HEK293 (cell line): Measurements from ENCODE around the gene NRP1.

Experiments used
- CTCF ChIA-PET: fragments of 350-600 bp; formaldehyde crosslinking; extraction: SDS; loops from one replicate; lab custom pipeline; 2021; ENCODE audit warnings: antibody characterized with exemption; lab: Yijun Ruan, JAX
- POLR2A ChIA-PET: fragments of 300-600 bp; formaldehyde crosslinking; extraction: SDS; loops from one replicate; lab custom pipeline; 2020; ENCODE audit warnings: antibody characterized with exemption, inconsistent platforms; lab: Yijun Ruan, JAX
- H3K27ac ChIP-seq: fragments of 200-500 bp; sonication (Bioruptor generic); 2 replicates; pipeline ENCODE4 v1.5.1; 2014; ENCODE audit warnings: low read depth, low read length, control low read depth, inconsistent platforms; ENCODE audit errors: extremely low read depth
- H3K36me3 ChIP-seq, 2 experiments: fragments of 200-500 bp in 1 of 2; sonication (Bioruptor generic) in 1 of 2; 1 replicate in 1 of 2; 2 replicates in 1 of 2; pipeline ENCODE4 v1.5.1; 2014 to 2017; ENCODE audit warnings: inconsistent platforms in 2 of 2, low read length in 2 of 2; ENCODE audit not compliant: control insufficient read depth in 2 of 2, insufficient read depth in 1 of 2
- H3K4me1 ChIP-seq: fragments of 200-500 bp; sonication (Bioruptor generic); 2 replicates; pipeline ENCODE4 v1.5.1; 2014; ENCODE audit warnings: mild to moderate bottlenecking, low read length, inconsistent platforms; ENCODE audit not compliant: control insufficient read depth, insufficient read depth
- H3K4me3 ChIP-seq: 2 replicates; pipeline ENCODE4 v1.5.1; 2011; ENCODE audit warnings: low read depth, mild to moderate bottlenecking, control low read depth, low read length, moderate library complexity
- H3K9me3 ChIP-seq: fragments of 200-500 bp; sonication (Bioruptor generic); 2 replicates; pipeline ENCODE4 v1.5.1; 2014; ENCODE audit warnings: low read depth, low read length, inconsistent platforms; ENCODE audit not compliant: control insufficient read depth, insufficient read depth
- ATF2 ChIP-seq: fragments of 450-650 bp; formaldehyde crosslinking; IDR thresholded peaks from 2 replicates; pipeline ENCODE4 v1.5.1; 2016; ENCODE audit warnings: missing biosample characterization, missing genetic modification characterization, low read depth
- BCL11A ChIP-seq: fragments of 450-650 bp; formaldehyde crosslinking; IDR thresholded peaks from 2 replicates; pipeline ENCODE4 v1.5.1; 2016; ENCODE audit warnings: low read depth, missing biosample characterization, missing genetic modification characterization
- FEZF1 ChIP-seq: fragments of 450-650 bp; formaldehyde crosslinking; IDR thresholded peaks from 2 replicates; pipeline ENCODE4 v1.5.1; 2016; ENCODE audit warnings: missing biosample characterization, missing genetic modification characterization
- KLF16 ChIP-seq: fragments of 450-650 bp; formaldehyde crosslinking; IDR thresholded peaks from 2 replicates; pipeline ENCODE4 v1.5.1; 2017; ENCODE audit warnings: missing biosample characterization, missing genetic modification characterization
- KLF7 ChIP-seq: fragments of 450-650 bp; formaldehyde crosslinking; IDR thresholded peaks from 2 replicates; pipeline ENCODE4 v1.5.1; 2016; ENCODE audit warnings: missing biosample characterization, missing genetic modification characterization, borderline replicate concordance
- KLF9 ChIP-seq: fragments of 450-650 bp; formaldehyde crosslinking; IDR thresholded peaks from 2 replicates; pipeline ENCODE4 v1.5.1; 2016; ENCODE audit warnings: missing biosample characterization, missing genetic modification characterization, low read depth
- OSR2 ChIP-seq: fragments of 450-650 bp; formaldehyde crosslinking; IDR thresholded peaks from 2 replicates; pipeline ENCODE4 v1.5.1; 2016; ENCODE audit warnings: missing biosample characterization, missing genetic modification characterization
- REPIN1 ChIP-seq: fragments of 450-650 bp; formaldehyde crosslinking; IDR thresholded peaks from 2 replicates; pipeline ENCODE4 v1.5.1; 2017; ENCODE audit warnings: missing biosample characterization, missing genetic modification characterization, low read depth
- YY2 ChIP-seq: fragments of 450-650 bp; formaldehyde crosslinking; IDR thresholded peaks from 2 replicates; pipeline ENCODE4 v1.5.1; 2016; ENCODE audit warnings: missing biosample characterization, missing genetic modification characterization
- ZBTB1 ChIP-seq: fragments of 450-650 bp; formaldehyde crosslinking; IDR thresholded peaks from 2 replicates; pipeline ENCODE4 v1.5.1; 2016; ENCODE audit warnings: missing biosample characterization, missing genetic modification characterization
- ZBTB10 ChIP-seq: fragments of 450-650 bp; formaldehyde crosslinking; IDR thresholded peaks from 2 replicates; pipeline ENCODE4 v1.5.1; 2016; ENCODE audit warnings: missing biosample characterization, missing genetic modification characterization
- ZBTB17 ChIP-seq: fragments of 450-650 bp; formaldehyde crosslinking; IDR thresholded peaks from 2 replicates; pipeline ENCODE4 v1.5.1; 2016; ENCODE audit warnings: missing biosample characterization, missing genetic modification characterization
- ZBTB20 ChIP-seq: fragments of 450-650 bp; formaldehyde crosslinking; IDR thresholded peaks from 2 replicates; pipeline ENCODE4 v1.5.1; 2016; ENCODE audit warnings: missing biosample characterization, missing genetic modification characterization
- ZBTB7A ChIP-seq: fragments of 450-650 bp; formaldehyde crosslinking; IDR thresholded peaks from 2 replicates; pipeline ENCODE4 v1.5.1; 2016; ENCODE audit warnings: low read depth, missing biosample characterization, missing genetic modification characterization
- ZFP41 ChIP-seq: fragments of 450-650 bp; formaldehyde crosslinking; IDR thresholded peaks from 2 replicates; pipeline ENCODE4 v1.5.1; 2016; ENCODE audit warnings: missing biosample characterization, missing genetic modification characterization, borderline replicate concordance
- ZIC2 ChIP-seq: fragments of 450-650 bp; formaldehyde crosslinking; IDR thresholded peaks from 2 replicates; pipeline ENCODE4 v1.5.1; 2016; ENCODE audit warnings: missing biosample characterization, missing genetic modification characterization
- ZNF157 ChIP-seq: fragments of 450-650 bp; formaldehyde crosslinking; IDR thresholded peaks from 2 replicates; pipeline ENCODE4 v1.5.1; 2016; ENCODE audit warnings: missing biosample characterization, missing genetic modification characterization
- ZNF266 ChIP-seq: fragments of 450-650 bp; formaldehyde crosslinking; IDR thresholded peaks from 2 replicates; pipeline ENCODE4 v1.5.1; 2016; ENCODE audit warnings: missing biosample characterization, missing genetic modification characterization, low read depth
- ZNF302 ChIP-seq: fragments of 450-650 bp; formaldehyde crosslinking; IDR thresholded peaks from 2 replicates; pipeline ENCODE4 v1.5.1; 2016; ENCODE audit warnings: missing biosample characterization, missing genetic modification characterization, low read depth
- ZNF488 ChIP-seq: fragments of 450-650 bp; formaldehyde crosslinking; IDR thresholded peaks from 2 replicates; pipeline ENCODE4 v1.5.1; 2016; ENCODE audit warnings: missing biosample characterization, missing genetic modification characterization
- ZNF530 ChIP-seq: fragments of 450-650 bp; formaldehyde crosslinking; IDR thresholded peaks from 2 replicates; pipeline ENCODE4 v1.5.1; 2016; ENCODE audit warnings: low read depth, missing biosample characterization, missing genetic modification characterization
- ZNF555 ChIP-seq: fragments of 450-650 bp; formaldehyde crosslinking; conservative IDR thresholded peaks from 2 replicates; pipeline ENCODE4 v1.5.1; 2017; ENCODE audit warnings: missing biosample characterization, mild to moderate bottlenecking, missing genetic modification characterization, inconsistent platforms
- ZNF600 ChIP-seq: fragments of 450-650 bp; formaldehyde crosslinking; IDR thresholded peaks from 2 replicates; pipeline ENCODE4 v1.5.1; 2016; ENCODE audit warnings: missing biosample characterization, missing genetic modification characterization
- ZNF621 ChIP-seq: fragments of 450-650 bp; formaldehyde crosslinking; IDR thresholded peaks from 2 replicates; pipeline ENCODE4 v1.5.1; 2017; ENCODE audit warnings: missing biosample characterization, missing genetic modification characterization
- ZNF626 ChIP-seq: fragments of 450-650 bp; sonication (Bioruptor Pico); formaldehyde crosslinking; IDR thresholded peaks from 2 replicates; pipeline ENCODE4 v1.5.1; 2018; ENCODE audit warnings: missing biosample characterization, missing genetic modification characterization, inconsistent platforms
- ZNF677 ChIP-seq: fragments of 450-650 bp; IDR thresholded peaks from 2 replicates; pipeline ENCODE4 v1.5.0; 2018; ENCODE audit warnings: missing biosample characterization, mild to moderate bottlenecking, missing genetic modification characterization, moderate library complexity
- ZNF701 ChIP-seq: fragments of 450-650 bp; formaldehyde crosslinking; IDR thresholded peaks from 2 replicates; pipeline ENCODE4 v1.5.1; 2016; ENCODE audit warnings: missing biosample characterization, missing genetic modification characterization
- ZNF747 ChIP-seq: fragments of 450-650 bp; formaldehyde crosslinking; IDR thresholded peaks from 2 replicates; pipeline ENCODE4 v1.5.1; 2016; ENCODE audit warnings: missing biosample characterization, missing genetic modification characterization
- ZSCAN16 ChIP-seq: fragments of 450-650 bp; formaldehyde crosslinking; IDR thresholded peaks from 2 replicates; pipeline ENCODE4 v1.5.1; 2016; ENCODE audit warnings: missing biosample characterization, missing genetic modification characterization
- TF ChIP-seq, protein P1 (sequence below): fragments of 450-650 bp; formaldehyde crosslinking; IDR thresholded peaks from 2 replicates; pipeline ENCODE4 v1.5.1; 2016; ENCODE audit warnings: missing biosample characterization, missing genetic modification characterization
- TF ChIP-seq, protein P2 (sequence below): fragments of 450-650 bp; formaldehyde crosslinking; IDR thresholded peaks from 2 replicates; pipeline ENCODE4 v1.5.1; 2017; ENCODE audit warnings: missing biosample characterization, missing genetic modification characterization

NRP1 gene

DNA sequence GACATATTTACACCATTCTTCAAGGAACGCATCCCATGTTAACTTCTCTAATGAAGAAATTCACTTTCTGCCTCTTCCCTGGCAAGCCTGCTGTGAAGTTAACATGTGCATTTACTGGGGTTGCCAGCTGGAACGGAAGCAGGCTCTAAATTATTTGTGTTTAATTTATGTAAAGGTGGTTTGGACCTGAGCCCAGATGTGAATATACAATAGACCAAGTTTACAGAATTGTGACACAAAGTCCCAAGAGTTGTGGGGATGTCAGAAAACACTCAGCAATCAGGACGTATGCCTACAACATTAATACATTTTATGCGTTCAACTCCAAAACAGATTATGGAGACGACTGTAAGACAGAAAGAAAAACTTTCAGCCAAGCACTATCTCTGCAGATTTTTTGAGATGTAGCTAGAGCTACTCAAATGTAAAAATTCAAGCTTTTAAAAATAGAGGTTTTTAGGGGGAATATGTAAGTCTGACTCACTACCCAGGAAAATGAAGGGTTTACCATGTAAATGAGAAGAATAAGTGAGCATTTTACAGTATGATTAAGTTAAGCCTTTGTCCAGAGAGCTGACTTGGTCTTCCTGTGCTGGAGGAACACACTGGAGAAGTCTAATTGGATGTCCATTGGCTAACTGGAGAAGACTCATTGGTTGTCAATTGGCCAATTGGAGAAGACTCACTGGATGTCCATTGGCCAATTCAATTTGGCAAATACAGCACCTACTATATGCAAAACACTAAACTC, 19.5 kb downstream of the NRP1 start:
- peaks cover 17% of the 10 kb centered on the region for H3K4me1 ChIP-seq
- H3K27ac ChIP-seq: peak overlapping the region; percentile 25; the same call in 1 of the 2 replicates
- POLR2A ChIA-PET: no interaction called here
- no peak overlapping the region for H3K4me3 ChIP-seq
- H3K36me3 ChIP-seq: peaks cover 0 to 7% of the 10 kb centered on the region in 2 experiments; a peak in 1 of 3 replicates
- CTCF ChIA-PET: no interaction called here
- H3K9me3 ChIP-seq: no peaks in the 10 kb centered on the region
- TF ChIP-seq ZNF701 (tag by site-specific recombination): no peak
- no peak for TF ChIP-seq BCL11A (tag by site-specific recombination)
- TF ChIP-seq, protein P1, sequence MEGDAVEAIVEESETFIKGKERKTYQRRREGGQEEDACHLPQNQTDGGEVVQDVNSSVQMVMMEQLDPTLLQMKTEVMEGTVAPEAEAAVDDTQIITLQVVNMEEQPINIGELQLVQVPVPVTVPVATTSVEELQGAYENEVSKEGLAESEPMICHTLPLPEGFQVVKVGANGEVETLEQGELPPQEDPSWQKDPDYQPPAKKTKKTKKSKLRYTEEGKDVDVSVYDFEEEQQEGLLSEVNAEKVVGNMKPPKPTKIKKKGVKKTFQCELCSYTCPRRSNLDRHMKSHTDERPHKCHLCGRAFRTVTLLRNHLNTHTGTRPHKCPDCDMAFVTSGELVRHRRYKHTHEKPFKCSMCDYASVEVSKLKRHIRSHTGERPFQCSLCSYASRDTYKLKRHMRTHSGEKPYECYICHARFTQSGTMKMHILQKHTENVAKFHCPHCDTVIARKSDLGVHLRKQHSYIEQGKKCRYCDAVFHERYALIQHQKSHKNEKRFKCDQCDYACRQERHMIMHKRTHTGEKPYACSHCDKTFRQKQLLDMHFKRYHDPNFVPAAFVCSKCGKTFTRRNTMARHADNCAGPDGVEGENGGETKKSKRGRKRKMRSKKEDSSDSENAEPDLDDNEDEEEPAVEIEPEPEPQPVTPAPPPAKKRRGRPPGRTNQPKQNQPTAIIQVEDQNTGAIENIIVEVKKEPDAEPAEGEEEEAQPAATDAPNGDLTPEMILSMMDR (tag by site-specific recombination): no peak
- TF ChIP-seq ZNF302: no peak
- no peak for TF ChIP-seq ZNF600
- TF ChIP-seq ZNF621 (tag by site-specific recombination): no peak
- no peak for TF ChIP-seq YY2 (tag by site-specific recombination)
- no peak for TF ChIP-seq ZSCAN16 (tag by site-specific recombination)
- TF ChIP-seq KLF9 (tag by site-specific recombination): no peak
- peak; percentile 48 for TF ChIP-seq FEZF1 (tag by site-specific recombination)
- no peak for TF ChIP-seq ZNF266 (tag by site-specific recombination)
- 0 out of 2 replicates have a peak, but pooled peaks have one; percentile 25 for TF ChIP-seq ZBTB20 (tag by site-specific recombination)
- no peak for TF ChIP-seq ATF2 (tag by site-specific recombination)
- TF ChIP-seq REPIN1 (tag by site-specific recombination): no peak
- no peak for TF ChIP-seq ZBTB10
- no peak for TF ChIP-seq ZBTB1 (tag by site-specific recombination)
- TF ChIP-seq ZNF555: no peak
- TF ChIP-seq ZNF488 (tag by site-specific recombination): no peak
- peak; percentile 74 for TF ChIP-seq OSR2 (tag by site-specific recombination)
- TF ChIP-seq ZIC2 (tag by site-specific recombination): 0 out of 2 replicates have a peak, but pooled peaks have one; percentile 14
- TF ChIP-seq ZNF677: no peak
- no peak for TF ChIP-seq ZNF747 (tag by site-specific recombination)
- TF ChIP-seq ZNF530 (tag by site-specific recombination): no peak
- TF ChIP-seq ZNF157 (tag by site-specific recombination): no peak
- no peak for TF ChIP-seq ZNF626 (tag by site-specific recombination)
- no peak for TF ChIP-seq ZBTB7A (tag by site-specific recombination)
- peak; percentile 34; the same call in 1 of the 2 replicates for TF ChIP-seq ZBTB17 (tag by site-specific recombination)
- no peak for TF ChIP-seq KLF7 (tag by site-specific recombination)
- TF ChIP-seq, protein P2, sequence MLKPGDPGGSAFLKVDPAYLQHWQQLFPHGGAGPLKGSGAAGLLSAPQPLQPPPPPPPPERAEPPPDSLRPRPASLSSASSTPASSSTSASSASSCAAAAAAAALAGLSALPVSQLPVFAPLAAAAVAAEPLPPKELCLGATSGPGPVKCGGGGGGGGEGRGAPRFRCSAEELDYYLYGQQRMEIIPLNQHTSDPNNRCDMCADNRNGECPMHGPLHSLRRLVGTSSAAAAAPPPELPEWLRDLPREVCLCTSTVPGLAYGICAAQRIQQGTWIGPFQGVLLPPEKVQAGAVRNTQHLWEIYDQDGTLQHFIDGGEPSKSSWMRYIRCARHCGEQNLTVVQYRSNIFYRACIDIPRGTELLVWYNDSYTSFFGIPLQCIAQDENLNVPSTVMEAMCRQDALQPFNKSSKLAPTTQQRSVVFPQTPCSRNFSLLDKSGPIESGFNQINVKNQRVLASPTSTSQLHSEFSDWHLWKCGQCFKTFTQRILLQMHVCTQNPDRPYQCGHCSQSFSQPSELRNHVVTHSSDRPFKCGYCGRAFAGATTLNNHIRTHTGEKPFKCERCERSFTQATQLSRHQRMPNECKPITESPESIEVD (tag by site-specific recombination): peak; percentile 90
- TF ChIP-seq ZFP41 (tag by site-specific recombination): no peak
- TF ChIP-seq KLF16 (tag by site-specific recombination): no peak
